ENCODE measurements around the gene COL6A3. TPM values are rescaled to one million over a fixed set of nuclear protein-coding genes. Genes with fewer than 3 reads are reported as not detected.

The COL6A3 gene
- total and polyA plus RNA-seq, 4 experiments from 2014 or later, result 0.56 to 2.1 (median 1.5) TPM; not detected in 1

DNA sequence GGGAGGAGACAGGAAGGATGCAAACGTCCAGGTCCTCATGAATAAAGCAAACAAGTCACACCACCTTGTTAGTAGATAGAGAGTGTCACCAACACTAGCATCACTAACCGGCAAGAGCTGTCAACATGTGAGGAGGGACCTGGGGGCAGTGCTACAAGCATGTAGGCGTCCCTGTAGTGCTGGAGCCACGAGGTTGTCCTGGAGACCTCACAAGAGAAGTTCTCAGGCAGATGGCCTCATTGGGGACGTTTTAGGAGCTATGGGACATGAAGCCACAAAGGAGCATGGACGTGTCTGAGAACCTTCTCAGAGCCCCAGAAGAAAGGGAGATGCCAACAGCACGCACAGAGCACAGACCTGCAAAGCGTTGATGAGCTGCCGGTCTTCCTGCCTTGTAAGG is 70.0 kb downstream of the COL6A3 start:
- H3K27me3 Mint-ChIP-seq, result peaks cover 0 to 3% of the 10 kb centered on the region in 2 donors
- Histone ChIP-seq H3K4me3 (ENCODE audit: low read length in 2 of 2) (no peak overlapping the region), H3K27me3 (ENCODE audit: insufficient read depth, low read length) (no peaks in the 10 kb centered on the region), H3K4me1 (ENCODE audit: insufficient read depth, low read length) (no peaks in the 10 kb centered on the region), H3K9me3 (ENCODE audit: control insufficient read depth in 1 of 2, low read length in 2 of 2) (no peaks in the 10 kb centered on the region), H3K36me3 (ENCODE audit: insufficient read depth, low read length) (no peaks in the 10 kb centered on the region), H3K27ac (ENCODE audit: low read depth, low read length) (no peak overlapping the region)
- CTCF ChIA-PET (ENCODE audit: partially characterized antibody), result no interaction called here
- POLR2A ChIA-PET (ENCODE audit: partially characterized antibody), result no interaction called here
- H3K36me3 Mint-ChIP-seq, result no peaks in the 10 kb centered on the region
- no peak overlapping the region for H3K4me3 Mint-ChIP-seq
- no peak overlapping the region for H3K27ac Mint-ChIP-seq
- intact Hi-C loops (cut with micrococcal nuclease), result no loop called here
- DNase-seq, result no peak
- H3K4me1 Mint-ChIP-seq, result no peaks in the 10 kb centered on the region
- no peaks in the 10 kb centered on the region for H3K9me3 Mint-ChIP-seq

DNA sequence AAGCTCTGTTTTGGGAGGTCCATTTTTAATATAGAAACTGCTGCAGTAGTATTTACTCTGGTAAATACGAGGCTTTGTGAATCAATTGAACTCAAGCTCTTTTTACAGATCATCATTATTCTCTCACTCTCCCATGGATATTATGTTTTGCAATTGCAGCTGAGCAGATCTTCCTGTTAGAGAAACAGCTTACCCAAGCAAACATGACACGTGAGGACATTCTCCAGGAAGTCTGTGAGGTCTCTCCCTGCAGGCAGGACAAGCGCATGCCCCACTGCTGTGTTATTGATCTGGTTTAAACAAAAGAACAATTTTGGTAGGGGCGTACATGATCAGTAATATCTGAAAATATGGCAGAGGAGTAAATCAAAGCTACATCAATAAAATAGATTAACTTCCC is 72.1 kb downstream of the COL6A3 start:
- H3K27ac ChIP-seq (ENCODE audit: low read depth, low read length), result no peak overlapping the region
- CTCF ChIA-PET (ENCODE audit: partially characterized antibody), result no interaction called here
- no peaks in the 10 kb centered on the region for H3K4me1 Mint-ChIP-seq

DNA sequence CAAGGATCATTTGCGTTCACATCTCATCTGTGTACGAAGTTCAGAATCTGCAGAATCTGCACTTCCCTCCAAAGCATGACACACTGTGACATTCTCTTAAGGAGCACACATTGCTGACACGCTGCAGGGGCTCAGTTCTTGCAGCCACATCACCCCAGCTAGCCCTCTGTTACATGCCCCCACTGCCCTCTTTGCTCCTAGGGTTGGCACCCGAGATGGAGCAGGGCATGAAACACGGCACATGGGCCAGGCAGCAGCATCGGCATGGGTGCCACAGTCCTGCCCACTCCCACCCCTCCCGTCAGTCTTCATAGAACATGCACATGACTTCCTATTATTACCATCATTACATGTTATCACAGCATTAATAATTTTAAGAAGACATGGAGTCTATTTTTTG is 76.4 kb downstream of the COL6A3 start:
- no peaks in the 10 kb centered on the region for H3K4me1 Mint-ChIP-seq
- H3K27ac ChIP-seq (ENCODE audit: low read depth, low read length), result no peak overlapping the region
- H3K9me3 Mint-ChIP-seq, result no peaks in the 10 kb centered on the region
- no peak overlapping the region for H3K4me3 ChIP-seq (ENCODE audit: low read length in 2 of 2)
- CTCF ChIA-PET (ENCODE audit: partially characterized antibody), result interaction anchor here (1.3 kb wide), 1 partner anchor 138 kb away, joined by 4 read pairs; no protein-coding TSS in a partner anchor
- no peaks in the 10 kb centered on the region for H3K27me3 ChIP-seq (ENCODE audit: insufficient read depth, low read length)
- H3K4me1 ChIP-seq (ENCODE audit: insufficient read depth, low read length), result no peaks in the 10 kb centered on the region
- no peak overlapping the region for H3K4me3 Mint-ChIP-seq
- POLR2A ChIA-PET (ENCODE audit: partially characterized antibody), result no interaction called here
- no peak for DNase-seq
- H3K27ac Mint-ChIP-seq, result no peak overlapping the region
- H3K36me3 ChIP-seq (ENCODE audit: insufficient read depth, low read length), result no peaks in the 10 kb centered on the region
- peaks cover 0 to 8% of the 10 kb centered on the region in 2 donors for H3K36me3 Mint-ChIP-seq
- intact Hi-C loops (cut with micrococcal nuclease), result no loop called here
- no peaks in the 10 kb centered on the region for H3K9me3 ChIP-seq (ENCODE audit: control insufficient read depth in 1 of 2, low read length in 2 of 2)
- H3K27me3 Mint-ChIP-seq, result peaks cover 0 to 3% of the 10 kb centered on the region in 2 donors

More for the DNA sequence above, 72.1 kb downstream of the COL6A3 start:
- Histone ChIP-seq H3K36me3 (ENCODE audit: insufficient read depth, low read length) (no peaks in the 10 kb centered on the region), H3K9me3 (ENCODE audit: control insufficient read depth in 1 of 2, low read length in 2 of 2) (no peaks in the 10 kb centered on the region), H3K27me3 (ENCODE audit: insufficient read depth, low read length) (no peaks in the 10 kb centered on the region), H3K4me1 (ENCODE audit: insufficient read depth, low read length) (no peaks in the 10 kb centered on the region), H3K4me3 (ENCODE audit: low read length in 2 of 2) (no peak overlapping the region)
- Mint-ChIP-seq H3K9me3 (no peaks in the 10 kb centered on the region), H3K36me3 (no peaks in the 10 kb centered on the region), H3K4me3 (no peak overlapping the region), H3K27ac (no peak overlapping the region), H3K27me3 (peaks cover 0 to 3% of the 10 kb centered on the region in 2 donors)
- intact Hi-C loops (cut with micrococcal nuclease), result no loop called here
- POLR2A ChIA-PET (ENCODE audit: partially characterized antibody), result no interaction called here
- DNase-seq, result no peak

DNA sequence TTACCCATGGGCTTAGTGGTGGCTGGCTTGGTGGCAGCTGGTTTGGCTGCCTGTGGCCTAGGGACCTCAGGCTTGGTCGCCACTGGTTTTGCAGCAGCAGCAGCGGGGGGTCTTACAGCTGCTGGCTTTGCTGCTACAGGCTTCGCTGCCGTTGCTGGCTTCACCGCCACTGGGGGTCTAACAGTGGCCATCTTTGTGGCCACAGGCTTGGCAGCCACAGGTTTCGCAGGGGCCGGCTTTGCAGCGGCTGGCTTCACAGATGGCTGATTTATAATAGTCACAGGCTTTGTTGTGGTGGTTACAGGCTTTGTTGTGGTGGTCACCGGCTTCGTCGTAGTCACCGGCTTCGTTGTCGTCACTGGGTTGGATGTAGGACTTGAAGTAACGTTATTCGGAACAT is 77.8 kb downstream of the COL6A3 start:
- Histone ChIP-seq H3K36me3 (ENCODE audit: insufficient read depth, low read length) (no peaks in the 10 kb centered on the region), H3K27ac (ENCODE audit: low read depth, low read length) (no peak overlapping the region), H3K4me3 (ENCODE audit: low read length in 2 of 2) (no peak overlapping the region), H3K27me3 (ENCODE audit: insufficient read depth, low read length) (no peaks in the 10 kb centered on the region), H3K9me3 (ENCODE audit: control insufficient read depth in 1 of 2, low read length in 2 of 2) (no peaks in the 10 kb centered on the region), H3K4me1 (ENCODE audit: insufficient read depth, low read length) (no peaks in the 10 kb centered on the region)
- H3K9me3 Mint-ChIP-seq, result no peaks in the 10 kb centered on the region
- H3K36me3 Mint-ChIP-seq, result peaks cover 0 to 8% of the 10 kb centered on the region in 2 donors
- ChIA-PET CTCF (ENCODE audit: partially characterized antibody) (no interaction called here), POLR2A (ENCODE audit: partially characterized antibody) (no interaction called here)
- no peak overlapping the region for H3K27ac Mint-ChIP-seq
- H3K4me3 Mint-ChIP-seq, result no peak overlapping the region
- intact Hi-C loops (cut with micrococcal nuclease), result no loop called here
- no peak for DNase-seq
- peaks cover 0 to 3% of the 10 kb centered on the region in 2 donors for H3K27me3 Mint-ChIP-seq
- H3K4me1 Mint-ChIP-seq, result no peaks in the 10 kb centered on the region

DNA sequence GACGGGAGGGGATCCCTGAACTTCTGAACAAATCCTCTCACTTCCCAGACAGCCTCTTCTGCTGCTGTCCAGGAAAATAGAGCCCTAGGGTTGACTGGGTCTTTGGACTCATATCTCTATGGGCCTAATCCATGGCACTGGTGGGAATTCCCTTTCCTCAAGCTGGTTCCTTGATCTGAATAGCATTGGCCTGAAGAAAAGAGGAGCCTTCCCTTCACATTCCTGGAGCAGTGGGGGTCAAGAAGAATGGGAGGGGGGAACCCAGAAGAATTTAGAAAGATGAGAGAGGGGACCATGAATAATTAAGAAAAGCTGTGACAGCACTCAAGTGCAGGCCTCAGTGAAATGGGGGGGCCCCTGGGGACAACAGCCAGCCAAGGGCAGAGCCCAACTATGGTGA is 80.2 kb downstream of the COL6A3 start:
- Mint-ChIP-seq H3K4me3 (no peak overlapping the region), H3K27ac (no peak overlapping the region), H3K27me3 (no peaks in the 10 kb centered on the region), H3K36me3 (peaks cover 0 to 8% of the 10 kb centered on the region in 2 donors), H3K9me3 (no peaks in the 10 kb centered on the region), H3K4me1 (no peaks in the 10 kb centered on the region)
- Histone ChIP-seq H3K36me3 (ENCODE audit: insufficient read depth, low read length) (no peaks in the 10 kb centered on the region), H3K4me3 (ENCODE audit: low read length in 2 of 2) (no peak overlapping the region), H3K27me3 (ENCODE audit: insufficient read depth, low read length) (no peaks in the 10 kb centered on the region), H3K4me1 (ENCODE audit: insufficient read depth, low read length) (no peaks in the 10 kb centered on the region), H3K9me3 (ENCODE audit: control insufficient read depth in 1 of 2, low read length in 2 of 2) (no peaks in the 10 kb centered on the region), H3K27ac (ENCODE audit: low read depth, low read length) (no peak overlapping the region)
- CTCF ChIA-PET (ENCODE audit: partially characterized antibody), result no interaction called here
- POLR2A ChIA-PET (ENCODE audit: partially characterized antibody), result no interaction called here
- intact Hi-C loops (cut with micrococcal nuclease), result no loop called here
- no peak for DNase-seq

DNA sequence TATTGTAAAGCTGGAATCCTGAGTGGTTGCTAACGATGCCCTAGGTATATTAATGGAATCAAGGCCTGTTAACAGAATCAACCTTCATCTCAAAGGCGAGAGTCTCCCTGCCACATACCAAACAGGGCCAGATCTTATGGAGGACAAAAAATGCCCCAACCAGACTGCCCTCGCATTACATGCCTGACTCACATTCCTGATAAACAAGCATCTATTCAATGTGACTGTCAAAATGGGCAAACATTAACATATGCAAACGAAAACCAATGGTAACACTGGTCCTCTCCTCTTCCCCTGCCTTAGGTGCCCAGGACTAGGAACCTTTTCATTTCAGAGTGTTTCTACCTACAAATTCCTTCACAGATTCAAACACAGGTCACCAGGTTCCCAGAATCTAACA is 83.4 kb downstream of the COL6A3 start:
- DNase-seq, result no peak
- no peaks in the 10 kb centered on the region for H3K4me1 Mint-ChIP-seq
- Histone ChIP-seq H3K27me3 (ENCODE audit: insufficient read depth, low read length) (no peaks in the 10 kb centered on the region), H3K27ac (ENCODE audit: low read depth, low read length) (no peak overlapping the region), H3K4me1 (ENCODE audit: insufficient read depth, low read length) (no peaks in the 10 kb centered on the region), H3K9me3 (ENCODE audit: control insufficient read depth in 1 of 2, low read length in 2 of 2) (no peaks in the 10 kb centered on the region), H3K4me3 (ENCODE audit: low read length in 2 of 2) (no peak overlapping the region), H3K36me3 (ENCODE audit: insufficient read depth, low read length) (no peaks in the 10 kb centered on the region)
- H3K9me3 Mint-ChIP-seq, result no peaks in the 10 kb centered on the region
- peaks cover 0 to 8% of the 10 kb centered on the region in 2 donors for H3K36me3 Mint-ChIP-seq
- POLR2A ChIA-PET (ENCODE audit: partially characterized antibody), result no interaction called here
- H3K4me3 Mint-ChIP-seq, result no peak overlapping the region
- H3K27ac Mint-ChIP-seq, result no peak overlapping the region
- CTCF ChIA-PET (ENCODE audit: partially characterized antibody), result no interaction called here
- H3K27me3 Mint-ChIP-seq, result no peaks in the 10 kb centered on the region
- intact Hi-C loops (cut with micrococcal nuclease), result no loop called here

DNA sequence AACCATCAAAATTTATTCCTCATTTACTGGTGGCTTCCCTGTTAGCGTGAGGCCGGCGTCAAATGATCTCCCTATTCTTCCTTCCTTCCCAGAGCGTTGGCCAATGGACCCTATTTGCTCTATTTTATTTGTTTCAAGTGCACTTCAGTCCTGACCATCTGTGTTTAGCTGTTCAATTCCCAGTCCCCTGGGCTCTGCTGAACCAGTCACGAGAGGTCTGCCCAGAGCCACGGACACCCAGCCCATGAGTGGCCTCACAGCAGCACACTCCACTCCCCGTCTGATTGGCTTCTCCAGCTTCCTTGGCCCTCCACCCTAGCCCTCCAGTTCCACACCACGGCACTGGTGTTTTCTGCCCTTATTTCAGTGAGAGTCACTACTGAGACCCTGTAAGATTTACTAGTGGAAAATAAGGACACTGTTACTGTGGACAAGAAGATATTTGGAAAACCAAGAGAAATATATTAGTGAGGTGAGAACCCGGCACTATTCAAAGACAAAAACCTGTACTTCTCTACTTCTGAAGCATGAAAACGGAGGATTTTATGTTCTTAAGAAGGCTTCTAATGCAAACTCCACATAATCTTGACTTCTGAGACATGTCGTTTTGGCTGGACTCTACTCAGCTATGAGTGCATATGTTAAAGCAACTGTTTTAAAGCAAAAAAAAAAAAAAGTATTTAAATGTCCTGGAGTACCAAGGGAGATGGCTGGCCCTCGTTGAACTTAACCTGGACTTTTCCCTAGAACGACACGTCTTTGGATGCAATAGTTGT is 86.6 kb downstream of the COL6A3 start:
- Histone ChIP-seq H3K4me3 (ENCODE audit: low read length in 2 of 2) (no peak overlapping the region), H3K4me1 (ENCODE audit: insufficient read depth, low read length) (no peaks in the 10 kb centered on the region), H3K27me3 (ENCODE audit: insufficient read depth, low read length) (no peaks in the 10 kb centered on the region), H3K9me3 (ENCODE audit: control insufficient read depth in 1 of 2, low read length in 2 of 2) (no peaks in the 10 kb centered on the region), H3K27ac (ENCODE audit: low read depth, low read length) (no peak overlapping the region), H3K36me3 (ENCODE audit: insufficient read depth, low read length) (no peaks in the 10 kb centered on the region)
- Mint-ChIP-seq H3K27ac (no peak overlapping the region), H3K9me3 (no peaks in the 10 kb centered on the region), H3K4me3 (no peak overlapping the region), H3K36me3 (no peaks in the 10 kb centered on the region), H3K27me3 (no peaks in the 10 kb centered on the region), H3K4me1 (no peaks in the 10 kb centered on the region)
- ChIA-PET POLR2A (ENCODE audit: partially characterized antibody) (no interaction called here), CTCF (ENCODE audit: partially characterized antibody) (no interaction called here)
- intact Hi-C loops (cut with micrococcal nuclease), result no loop called here
- DNase-seq, result no peak
